Stomach smooth muscle (tissue), 2 donors: ENCODE data around the gene ZFAND4.
"Not testable (repeated sequence)": the region's sequence is repeated elsewhere in the genome, so short reads cannot be mapped to it uniquely, and the experiment has no call there.

ENCODE experiments used
- H3K27ac ChIP-seq: one replicate; pipeline ENCODE4 v1.7.0; 2013; ENCODE audit warnings: mild to moderate bottlenecking, low read length, inconsistent platforms
- H3K27me3 ChIP-seq, 2 donors: one replicate each; pipeline ENCODE4 v1.7.0; 2013; ENCODE audit warnings: low read length in 2 of 2; ENCODE audit not compliant: insufficient read depth in 2 of 2, control insufficient read depth in 1 of 2
- H3K36me3 ChIP-seq, 2 donors: one replicate each; pipeline ENCODE4 v1.7.0; 2013; ENCODE audit warnings: low read length in 2 of 2; ENCODE audit not compliant: control insufficient read depth in 2 of 2, insufficient read depth in 2 of 2
- H3K4me1 ChIP-seq: one replicate; pipeline ENCODE4 v1.7.0; 2013; ENCODE audit warnings: low read length; ENCODE audit not compliant: control insufficient read depth, insufficient read depth
- H3K4me3 ChIP-seq, 2 donors: one replicate each; pipeline ENCODE4 v1.7.0; 2013; ENCODE audit warnings: low read length in 2 of 2
- H3K9ac ChIP-seq, 2 donors: one replicate each; pipeline ENCODE4 v1.7.0; 2013; ENCODE audit warnings: low read length in 2 of 2, mild to moderate bottlenecking in 1 of 2
- H3K9me3 ChIP-seq, 2 donors: one replicate each; pipeline ENCODE4 v1.7.0; 2013; ENCODE audit warnings: low read length in 2 of 2; ENCODE audit not compliant: control insufficient read depth in 2 of 2
- donor health status: healthy.
- donor health status: Pancreatic carcinoma.

ZFAND4 gene

GRCh38 chr10:45660876-45661411, 11.6 kb downstream of the ZFAND4 start:
- Histone ChIP-seq H3K36me3 (peaks cover 0 to 7% of the 10 kb centered on the region in 2 donors), H3K27me3 (no peaks in the 10 kb centered on the region), H3K9ac (no peak overlapping the region), H3K4me3 (no peak overlapping the region), H3K4me1 (no peaks in the 10 kb centered on the region), H3K27ac (no peak overlapping the region), H3K9me3 (peaks cover 0 to 4% of the 10 kb centered on the region in 2 donors)

- H3K4me3 ChIP-seq, result no peak overlapping the region
- H3K4me1 ChIP-seq, result no peaks in the 10 kb centered on the region
- H3K9me3 ChIP-seq, result peaks cover 0 to 4% of the 10 kb centered on the region in 2 donors
- no peak overlapping the region for H3K27ac ChIP-seq
- no peaks in the 10 kb centered on the region for H3K27me3 ChIP-seq
- H3K9ac ChIP-seq, result no peak overlapping the region
- H3K36me3 ChIP-seq, result peaks cover 0 to 7% of the 10 kb centered on the region in 2 donors
Observed at GRCh38 chr10:45657033-45657926, 15.3 kb downstream of the ZFAND4 start.

GRCh38 chr10:45655219-45655618, 17.4 kb downstream of the ZFAND4 start:
- Histone ChIP-seq H3K36me3 (peaks cover 0 to 13% of the 10 kb centered on the region in 2 donors), H3K27ac (no peak overlapping the region), H3K4me3 (no peak overlapping the region), H3K27me3 (no peaks in the 10 kb centered on the region), H3K9ac (no peak overlapping the region), H3K9me3 (no peaks in the 10 kb centered on the region), H3K4me1 (no peaks in the 10 kb centered on the region)

- H3K27me3 ChIP-seq, H3K9ac ChIP-seq, H3K9me3 ChIP-seq, H3K4me1 ChIP-seq, H3K27ac ChIP-seq, H3K4me3 ChIP-seq: not testable (repeated sequence)
- peaks cover 0 to 13% of the 10 kb centered on the region in 2 donors for H3K36me3 ChIP-seq
Observed at GRCh38 chr10:45654753-45655141, 17.8 kb downstream of the ZFAND4 start.

GRCh38 chr10:45653454-45653853, 19.1 kb downstream of the ZFAND4 start:
- H3K4me3 ChIP-seq, result no peak overlapping the region
- no peaks in the 10 kb centered on the region for H3K27me3 ChIP-seq

GRCh38 chr10:45652511-45652910, 20.1 kb downstream of the ZFAND4 start:
- Histone ChIP-seq H3K36me3 (peaks cover 2 to 19% of the 10 kb centered on the region in 2 donors), H3K4me3 (no peak overlapping the region), H3K9me3 (no peaks in the 10 kb centered on the region), H3K27me3 (no peaks in the 10 kb centered on the region), H3K27ac (no peak overlapping the region), H3K9ac (no peak overlapping the region), H3K4me1 (no peaks in the 10 kb centered on the region)

More at GRCh38 chr10:45653454-45653853, 19.1 kb downstream of the ZFAND4 start:
- Histone ChIP-seq H3K9ac (no peak overlapping the region), H3K4me1 (no peaks in the 10 kb centered on the region), H3K27ac (no peak overlapping the region), H3K9me3 (no peaks in the 10 kb centered on the region), H3K36me3 (peaks cover 0 to 14% of the 10 kb centered on the region in 2 donors)

- Histone ChIP-seq H3K27me3 (no peaks in the 10 kb centered on the region), H3K9ac (no peak overlapping the region), H3K27ac (no peak overlapping the region), H3K4me1 (no peaks in the 10 kb centered on the region), H3K36me3 (peaks cover 13 to 19% of the 10 kb centered on the region in 2 donors), H3K4me3 (no peak overlapping the region), H3K9me3 (no peaks in the 10 kb centered on the region)
Observed at GRCh38 chr10:45649296-45649695, 23.3 kb downstream of the ZFAND4 start.

GRCh38 chr10:45647118-45647517, 25.5 kb downstream of the ZFAND4 start:
- no peak overlapping the region for H3K4me3 ChIP-seq
- H3K9me3 ChIP-seq, result no peaks in the 10 kb centered on the region
- no peaks in the 10 kb centered on the region for H3K4me1 ChIP-seq
- H3K9ac ChIP-seq, result no peak overlapping the region
- H3K36me3 ChIP-seq, result peaks cover 13 to 19% of the 10 kb centered on the region in 2 donors
- H3K27me3 ChIP-seq, result no peaks in the 10 kb centered on the region
- H3K27ac ChIP-seq, result no peak overlapping the region

GRCh38 chr10:45646384-45647050, 26.1 kb downstream of the ZFAND4 start:
- Histone ChIP-seq H3K9me3 (no peaks in the 10 kb centered on the region), H3K4me1 (no peaks in the 10 kb centered on the region), H3K36me3 (peaks cover 14 to 21% of the 10 kb centered on the region in 2 donors), H3K27me3 (no peaks in the 10 kb centered on the region), H3K4me3 (no peak overlapping the region), H3K27ac (no peak overlapping the region), H3K9ac (no peak overlapping the region)

GRCh38 chr10:45644527-45644926, 28.0 kb downstream of the ZFAND4 start:
- H3K9ac ChIP-seq, result no peak overlapping the region
- peaks cover 18 to 21% of the 10 kb centered on the region in 2 donors for H3K36me3 ChIP-seq

More at GRCh38 chr10:45644527-45644926, 28.0 kb downstream of the ZFAND4 start:
- Histone ChIP-seq H3K9me3 (no peaks in the 10 kb centered on the region), H3K27ac (no peak overlapping the region), H3K4me3 (no peak overlapping the region), H3K4me1 (no peaks in the 10 kb centered on the region), H3K27me3 (no peaks in the 10 kb centered on the region)
